Measurements from ENCODE around the gene C5AR1.
"Not testable (repeated sequence)": the region's sequence is repeated elsewhere in the genome, so short reads cannot be mapped to it uniquely, and the experiment has no call there.

DNA sequence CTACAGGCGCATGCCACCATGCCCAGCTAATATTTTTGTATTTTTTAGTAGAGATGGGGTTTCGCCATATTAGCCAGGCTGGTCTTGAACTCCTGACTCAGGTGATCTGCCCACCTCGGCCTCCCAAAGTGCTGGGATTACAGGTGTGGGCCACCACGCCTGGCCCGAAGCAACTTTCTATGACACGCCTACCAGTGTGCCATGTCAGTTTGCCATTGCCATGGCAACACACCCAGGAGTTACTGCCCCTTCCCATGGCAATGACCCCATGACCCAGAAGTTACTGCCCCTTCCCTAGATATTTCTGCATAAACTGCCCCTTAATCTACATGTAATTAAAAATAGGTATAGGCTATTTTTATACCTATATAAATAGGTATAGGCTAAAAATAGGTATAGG lies 36.4 kb downstream of the C5AR1 start:
- TF ChIP-seq, protein P1, sequence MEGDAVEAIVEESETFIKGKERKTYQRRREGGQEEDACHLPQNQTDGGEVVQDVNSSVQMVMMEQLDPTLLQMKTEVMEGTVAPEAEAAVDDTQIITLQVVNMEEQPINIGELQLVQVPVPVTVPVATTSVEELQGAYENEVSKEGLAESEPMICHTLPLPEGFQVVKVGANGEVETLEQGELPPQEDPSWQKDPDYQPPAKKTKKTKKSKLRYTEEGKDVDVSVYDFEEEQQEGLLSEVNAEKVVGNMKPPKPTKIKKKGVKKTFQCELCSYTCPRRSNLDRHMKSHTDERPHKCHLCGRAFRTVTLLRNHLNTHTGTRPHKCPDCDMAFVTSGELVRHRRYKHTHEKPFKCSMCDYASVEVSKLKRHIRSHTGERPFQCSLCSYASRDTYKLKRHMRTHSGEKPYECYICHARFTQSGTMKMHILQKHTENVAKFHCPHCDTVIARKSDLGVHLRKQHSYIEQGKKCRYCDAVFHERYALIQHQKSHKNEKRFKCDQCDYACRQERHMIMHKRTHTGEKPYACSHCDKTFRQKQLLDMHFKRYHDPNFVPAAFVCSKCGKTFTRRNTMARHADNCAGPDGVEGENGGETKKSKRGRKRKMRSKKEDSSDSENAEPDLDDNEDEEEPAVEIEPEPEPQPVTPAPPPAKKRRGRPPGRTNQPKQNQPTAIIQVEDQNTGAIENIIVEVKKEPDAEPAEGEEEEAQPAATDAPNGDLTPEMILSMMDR (IDR thresholded peaks at IDR 0.05) = not testable (repeated sequence)
- TF ChIP-seq POLR2A (IDR thresholded peaks at IDR 0.05) = not testable (repeated sequence)

Measured in thyroid gland (tissue), 4 donors.